ENCODE results near the gene RBMX.
A peak's percentile ranks its signal among the peaks of the same experiment; 100 is the strongest.
"Not testable (repeated sequence)": the region's sequence is repeated elsewhere in the genome, so short reads cannot be mapped to it uniquely, and the experiment has no call there.

The RBMX gene

DNA sequence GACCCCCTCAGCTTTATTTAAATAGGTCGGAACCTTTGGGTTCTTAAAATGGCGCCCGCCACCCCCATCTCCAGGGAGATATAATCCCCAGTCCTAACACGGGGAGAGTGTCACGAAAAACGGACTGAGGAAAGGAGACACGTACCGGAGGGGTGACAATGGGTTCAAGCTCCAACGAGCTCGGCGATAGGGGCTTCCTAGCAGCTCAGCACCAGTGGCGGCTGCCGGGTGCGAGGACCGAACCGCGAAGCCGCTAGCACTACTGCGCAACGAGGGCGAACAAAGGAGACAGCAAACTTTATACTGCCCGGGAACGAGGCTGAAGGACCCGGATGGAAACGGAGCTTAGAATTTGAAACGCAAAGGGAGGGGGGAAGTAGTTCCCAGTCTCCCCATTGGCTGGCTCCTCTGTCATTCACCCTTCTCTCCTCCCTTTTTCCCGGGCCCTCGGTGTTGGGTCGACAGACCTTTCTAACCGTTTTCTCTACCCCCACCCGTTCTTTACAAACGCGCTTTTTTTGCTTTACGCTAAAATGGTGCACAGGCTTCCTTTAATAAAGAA, at the start of gene RBMX:
Gene RBMX, minus strand, starts transcription at position 274 of the 562 bp plus-strand sequence. CDS start 1,298 bp downstream, outside the sequence.
- DNase-seq = peak; percentile 80

DNA sequence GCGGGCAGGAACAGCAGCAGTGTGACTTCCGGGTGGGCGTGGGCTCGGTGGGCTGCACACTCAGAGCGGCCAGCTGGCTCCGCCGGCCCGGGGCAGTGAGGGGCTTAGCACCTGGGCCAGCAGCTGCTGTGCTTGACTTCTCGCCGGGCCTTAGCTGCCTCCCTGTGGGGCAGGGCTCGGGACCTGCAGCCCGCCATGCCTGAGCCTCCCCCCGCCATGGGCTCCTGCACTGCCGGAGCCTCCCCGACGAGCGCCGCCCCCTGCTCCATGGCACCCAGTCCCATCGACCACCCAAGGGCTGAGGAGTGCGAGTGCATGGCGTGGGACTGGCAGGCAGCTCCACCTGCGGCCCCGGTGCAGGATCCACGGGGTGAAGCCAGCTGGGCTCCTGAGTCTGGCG, 40.9 kb upstream of the RBMX start:
- not testable (repeated sequence) for DNase-seq

DNA sequence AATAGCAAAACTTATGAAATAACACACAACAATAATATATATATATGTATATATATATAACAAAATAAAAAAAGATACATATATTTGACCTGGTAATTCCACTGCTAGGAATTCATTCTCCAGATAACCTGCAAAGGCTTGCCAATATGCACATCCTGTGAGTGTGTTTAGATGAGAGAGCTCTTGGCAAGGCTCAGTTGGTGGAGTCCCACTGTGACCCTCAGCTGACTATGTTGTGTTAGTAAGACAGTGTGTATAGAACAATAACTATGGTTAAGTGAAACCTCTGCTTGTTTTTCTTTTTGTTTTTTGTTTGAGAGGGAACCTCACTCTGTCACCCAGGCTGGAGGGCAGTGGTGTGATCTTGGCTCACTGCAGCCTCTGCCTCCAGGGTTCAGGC, 39.5 kb upstream of the RBMX start:
- no peak for DNase-seq

DNA sequence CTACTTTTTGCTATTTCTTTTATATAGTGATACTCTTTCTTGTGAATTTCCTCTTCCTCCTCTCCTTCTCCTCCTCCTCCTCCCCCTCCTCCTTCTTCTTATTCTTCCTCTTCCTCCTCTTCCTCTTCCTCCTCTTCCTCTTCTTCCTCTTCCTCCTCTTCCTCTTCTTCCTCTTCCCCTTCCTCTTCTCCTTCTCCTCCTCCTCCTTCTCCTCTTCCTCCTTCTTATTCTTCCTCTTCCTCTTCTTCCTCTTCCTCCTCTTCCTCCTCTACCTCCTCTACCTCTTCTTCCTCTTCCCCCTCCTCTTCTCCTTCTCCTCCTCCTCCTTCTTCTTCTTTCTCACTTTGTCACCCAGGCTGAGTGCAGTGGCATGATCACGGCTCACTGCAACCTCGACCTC, 36.3 kb upstream of the RBMX start:
- DNase-seq = no peak

DNA sequence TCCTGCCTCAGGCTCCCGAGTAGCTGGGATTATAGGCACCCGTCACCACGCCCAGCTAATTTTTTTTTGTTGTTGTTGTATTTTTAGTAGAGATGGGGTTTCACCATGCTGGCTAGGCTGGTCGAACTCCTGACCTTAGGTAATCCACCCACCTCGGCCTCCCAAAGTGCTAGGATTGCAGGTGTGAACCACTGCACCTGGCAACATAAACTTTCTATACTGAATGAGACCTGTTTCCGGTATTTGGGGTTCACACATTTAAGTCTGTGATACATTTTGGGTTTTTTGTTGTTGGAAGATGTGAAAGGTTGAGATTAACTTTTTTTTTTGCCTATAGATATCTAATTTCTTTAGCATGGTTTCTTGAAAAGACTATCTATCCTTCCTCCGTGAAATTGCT, 31.1 kb upstream of the RBMX start:
- not testable (repeated sequence) for DNase-seq

DNA sequence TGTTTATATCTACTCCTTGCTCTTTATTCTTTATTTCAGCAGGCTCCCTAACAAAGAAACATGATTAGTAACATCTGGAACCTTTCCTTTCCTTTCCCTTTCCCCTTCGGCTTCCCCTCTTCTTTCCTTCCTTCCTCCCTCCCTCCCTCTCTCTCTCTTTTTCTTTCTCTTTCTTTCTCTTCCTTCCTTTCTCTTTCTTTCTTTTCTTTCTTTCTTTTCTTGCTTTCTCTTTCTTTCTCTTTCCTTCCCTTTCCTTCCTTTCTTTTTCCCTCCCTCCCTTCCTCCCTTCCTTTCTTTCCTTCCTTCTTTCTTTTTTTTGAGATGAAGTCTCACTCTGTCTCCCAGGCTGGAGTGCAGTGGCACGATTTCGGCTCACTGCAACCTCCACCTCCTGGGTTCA, 30.7 kb upstream of the RBMX start:
- DNase-seq = no peak

DNA sequence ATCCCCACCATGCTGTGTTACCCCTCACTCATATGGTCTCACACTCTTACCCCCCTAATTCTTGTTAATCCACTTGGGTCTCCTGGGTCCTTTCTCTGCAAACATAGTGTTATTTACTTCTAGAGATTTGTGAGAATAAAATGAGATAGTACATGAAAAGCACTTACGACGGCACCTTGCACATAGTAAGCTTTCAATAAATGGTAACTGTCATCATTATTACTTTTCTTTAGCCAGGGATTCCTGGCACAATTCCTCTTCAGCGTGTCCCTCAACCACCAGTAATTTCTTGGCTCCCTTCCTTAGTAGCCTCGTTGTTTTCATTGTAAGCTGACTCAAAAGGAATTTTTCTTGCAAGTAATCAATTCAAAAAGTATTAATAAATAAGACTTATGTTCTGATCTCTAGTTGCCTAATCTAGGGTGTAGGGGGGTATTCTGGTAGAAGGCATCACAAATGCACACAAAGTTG, 30.1 kb upstream of the RBMX start:
- DNase-seq = no peak

DNA sequence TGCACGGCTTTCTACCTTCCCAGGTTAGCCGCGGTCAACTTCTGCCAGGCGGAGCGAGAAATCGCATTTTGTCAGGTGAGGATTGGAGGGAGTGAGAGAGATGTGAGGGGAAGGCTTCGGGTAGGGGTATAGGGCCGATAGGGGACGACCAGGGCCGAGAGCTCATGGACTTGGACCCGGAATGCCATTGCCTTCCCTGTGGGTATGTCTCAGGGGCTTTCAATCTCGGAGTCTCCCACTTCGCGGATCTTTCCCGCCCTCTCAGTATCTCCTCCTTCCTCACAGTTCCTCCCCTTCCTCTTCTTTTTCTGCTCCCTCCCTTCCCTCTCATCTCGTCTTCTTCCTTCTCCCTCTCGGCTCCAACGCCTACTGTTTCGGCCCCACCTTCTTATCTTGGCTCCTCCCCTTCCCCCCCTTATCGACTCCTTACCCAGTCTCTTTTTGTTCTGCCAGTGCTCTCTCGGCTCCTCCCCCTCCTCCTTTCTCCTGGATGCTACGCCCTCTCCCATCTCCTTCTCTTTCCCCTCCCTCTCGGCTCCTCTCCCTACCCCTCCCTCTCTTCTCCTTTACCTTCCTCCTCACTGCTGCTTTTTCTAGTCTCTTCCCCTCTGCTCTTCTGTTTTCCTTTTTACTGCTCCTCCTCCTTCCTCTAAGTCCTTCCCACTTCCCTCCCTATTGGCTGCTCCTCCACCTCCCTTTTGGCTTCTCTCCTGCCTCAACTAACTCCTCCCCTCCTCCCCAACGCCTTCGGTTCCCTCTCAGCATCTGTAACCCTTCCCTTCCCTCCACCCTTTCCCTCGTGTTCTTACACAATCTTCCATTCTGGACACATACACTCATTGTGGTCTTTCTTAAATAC, 29.4 kb upstream of the RBMX start:
- peak; percentile 56 for DNase-seq

DNA sequence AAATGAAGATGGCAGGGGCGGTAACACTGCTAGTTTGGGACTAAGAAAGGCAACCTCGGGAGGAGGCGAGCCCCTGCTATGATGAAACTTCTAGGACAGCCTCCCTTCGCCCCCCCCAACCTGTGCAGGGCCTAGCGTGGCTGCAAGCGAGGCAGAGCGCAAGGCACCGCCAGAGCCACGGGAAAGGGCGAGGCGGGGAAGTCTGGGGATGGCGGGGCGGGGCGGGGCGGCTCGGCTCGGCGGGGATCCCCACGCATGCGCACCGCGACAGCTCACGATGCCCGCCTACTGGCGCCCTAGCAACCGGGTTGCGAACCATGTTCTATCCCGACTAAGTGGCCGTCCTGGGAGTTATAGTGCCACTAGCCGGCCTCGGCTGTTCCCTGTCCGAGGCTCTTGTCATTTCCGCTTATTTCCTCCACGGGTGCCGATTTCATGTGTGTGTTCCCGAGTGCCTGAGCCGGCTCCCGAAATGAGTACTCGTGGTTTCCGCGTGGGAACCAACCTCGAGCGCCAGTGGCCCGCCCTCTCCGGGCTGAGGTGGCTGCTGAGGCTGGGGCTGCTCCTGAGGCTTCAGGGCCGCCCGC, 28.7 kb upstream of the RBMX start:
- DNase-seq = peak; percentile 66

DNA sequence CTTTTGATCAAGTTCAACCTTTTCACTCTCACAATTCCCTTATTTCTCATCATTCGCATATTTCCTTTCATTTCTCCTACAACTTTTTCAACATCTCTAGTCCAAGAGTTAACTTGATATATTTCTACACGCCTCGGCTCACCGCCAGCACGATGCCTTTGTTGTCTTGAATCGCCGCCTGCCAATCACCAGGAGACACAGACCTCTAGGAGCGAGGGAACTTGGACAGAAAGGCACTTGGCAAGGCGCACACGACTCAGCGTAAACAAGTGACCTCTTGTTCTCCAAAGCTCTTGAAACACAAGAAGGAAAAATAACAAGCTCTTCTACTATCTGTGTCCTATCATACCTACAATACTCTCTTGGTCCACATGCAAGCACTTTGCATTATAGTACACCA, 27.1 kb upstream of the RBMX start:
- DNase-seq = no peak

DNA sequence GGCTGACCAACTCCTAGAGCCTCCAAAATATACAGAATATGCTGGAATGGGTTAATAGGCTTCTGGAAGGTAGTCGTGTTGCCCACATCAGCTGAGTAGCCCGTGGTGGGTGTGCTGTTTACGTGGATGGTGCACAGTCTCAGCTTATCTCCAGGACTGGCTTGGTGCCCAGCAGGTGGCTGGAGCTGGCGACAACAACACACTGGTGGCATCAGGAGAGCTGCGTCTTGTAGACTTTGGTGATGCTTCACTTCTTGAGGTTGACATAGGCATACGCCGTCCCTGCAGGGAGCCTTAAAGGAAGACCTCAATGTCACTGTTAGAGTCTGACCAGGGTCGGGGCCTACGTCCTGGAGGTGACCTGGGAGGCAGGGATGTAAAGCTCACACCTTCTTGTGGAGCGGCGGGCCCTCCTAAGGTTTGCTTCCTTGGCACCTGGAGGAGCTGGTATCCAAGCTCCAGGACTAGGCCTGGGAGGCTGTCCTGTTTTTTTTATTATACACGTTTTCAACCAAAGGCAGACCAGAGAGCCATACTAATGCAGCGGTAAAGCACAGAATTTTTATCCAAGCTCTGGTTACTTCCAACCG, 26.5 kb upstream of the RBMX start:
- no peak for DNase-seq

DNA sequence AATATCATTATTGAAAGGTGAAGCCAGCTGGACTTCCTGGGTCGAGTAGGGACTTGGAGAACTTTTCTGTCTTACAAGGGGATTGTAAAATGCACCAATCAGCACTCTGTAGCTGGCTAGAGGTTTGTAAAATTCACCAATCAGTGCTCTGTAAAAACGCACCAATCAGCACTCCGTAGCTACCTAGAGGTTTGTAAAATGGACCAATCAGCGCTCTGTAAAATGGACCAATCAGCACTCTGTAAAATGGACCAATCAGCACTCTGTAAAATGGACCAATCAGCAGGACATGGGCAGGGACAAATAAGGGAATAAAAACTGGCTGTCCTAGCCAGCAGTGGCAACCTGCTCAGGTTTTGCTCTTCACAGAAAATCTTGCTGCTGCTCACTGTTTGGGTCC, 23.5 kb upstream of the RBMX start:
- not testable (repeated sequence) for DNase-seq

DNA sequence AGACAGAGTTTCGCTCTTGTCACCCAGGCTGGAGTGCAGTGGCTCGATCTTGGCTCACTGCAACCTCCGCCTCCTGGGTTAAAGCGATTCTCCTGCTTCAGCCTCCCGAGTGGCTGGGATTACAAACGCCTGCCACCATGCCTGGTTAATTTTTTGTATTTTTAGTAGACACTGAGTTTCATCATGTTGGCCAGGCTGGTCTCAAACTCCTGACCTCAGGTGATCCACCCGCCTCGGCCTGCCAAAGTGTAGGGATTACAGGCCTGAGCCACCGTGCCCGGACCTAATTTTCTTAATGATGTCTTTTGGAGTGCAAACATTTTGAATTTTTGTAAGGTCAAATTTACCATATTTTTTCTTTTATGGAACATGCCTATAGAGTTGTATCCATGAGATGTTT, 19.5 kb upstream of the RBMX start:
- not testable (repeated sequence) for DNase-seq

DNA sequence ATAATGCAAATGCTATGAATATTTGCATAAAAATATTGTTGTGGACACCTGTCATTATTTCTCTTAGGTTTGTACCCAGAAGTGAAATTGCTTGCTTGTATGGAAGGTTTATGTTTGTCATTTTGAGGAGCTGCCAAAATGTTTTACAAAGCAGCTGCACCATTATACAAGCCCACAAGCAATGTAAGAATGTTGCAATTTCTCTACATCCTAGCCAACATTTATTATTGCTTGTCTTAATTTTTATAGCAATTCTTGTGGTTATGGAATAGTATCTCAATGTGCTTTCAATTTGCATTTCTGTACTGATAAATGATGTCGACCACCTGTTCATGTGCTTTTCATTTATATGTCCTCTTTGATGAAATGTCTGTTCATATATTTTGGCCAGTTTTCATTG, 18.7 kb upstream of the RBMX start:
- DNase-seq = no peak

DNA sequence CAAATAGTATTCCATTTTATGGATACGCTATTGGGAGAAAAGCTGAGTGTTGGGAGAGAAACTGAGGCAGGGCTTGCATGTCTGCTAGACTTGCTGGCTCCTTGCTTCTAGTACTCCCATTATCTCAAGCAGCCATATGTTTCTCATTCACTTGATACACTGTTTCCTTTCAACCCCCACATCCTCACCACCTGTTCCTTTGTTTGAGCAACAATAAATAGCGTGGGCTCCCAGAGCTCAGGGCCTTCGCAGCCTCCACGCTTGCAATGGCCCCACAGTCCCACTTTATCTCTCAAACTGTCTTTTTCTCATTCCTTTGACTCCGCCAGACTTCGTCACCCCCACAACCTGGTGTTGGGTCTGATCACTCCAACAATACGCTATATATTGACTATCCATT, 18.2 kb upstream of the RBMX start:
- not testable (repeated sequence) for DNase-seq

DNA sequence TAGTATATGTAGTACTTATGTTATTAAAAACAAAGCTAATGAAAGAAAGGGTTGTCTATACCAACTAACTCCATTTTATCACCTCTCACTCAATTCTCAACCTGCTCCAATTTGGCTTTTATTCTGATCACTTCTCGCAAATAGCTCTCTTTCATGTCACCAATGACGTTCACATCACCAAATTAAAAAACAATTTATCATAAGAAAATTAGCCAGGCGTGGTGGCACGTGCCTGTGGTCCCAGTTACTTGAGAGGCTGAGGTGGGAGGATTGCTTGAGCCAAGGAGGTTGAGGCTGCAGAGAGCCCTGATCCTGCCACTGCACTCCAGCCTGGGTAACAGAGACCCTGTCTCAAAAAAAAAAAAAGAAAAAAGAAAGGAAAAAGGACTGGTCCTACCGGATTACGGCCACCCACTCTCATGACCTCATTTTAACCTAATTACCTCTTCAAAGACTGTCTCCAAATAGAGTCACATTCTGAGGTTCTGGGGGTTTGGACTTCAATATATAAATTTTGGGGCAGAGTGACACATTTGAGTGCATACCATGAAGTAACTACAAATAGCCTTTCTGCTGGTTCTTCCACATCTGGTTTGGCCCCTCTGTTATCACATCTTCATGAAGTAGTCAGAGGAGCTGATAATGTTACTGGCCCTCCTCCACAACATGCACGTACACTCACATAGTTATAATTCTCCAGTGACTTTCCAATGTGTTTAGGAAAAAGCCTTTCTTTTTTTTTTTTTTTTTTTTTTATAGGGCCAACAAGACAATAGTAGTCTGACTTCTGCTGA, 15.8 kb upstream of the RBMX start:
- DNase-seq = no peak

DNA sequence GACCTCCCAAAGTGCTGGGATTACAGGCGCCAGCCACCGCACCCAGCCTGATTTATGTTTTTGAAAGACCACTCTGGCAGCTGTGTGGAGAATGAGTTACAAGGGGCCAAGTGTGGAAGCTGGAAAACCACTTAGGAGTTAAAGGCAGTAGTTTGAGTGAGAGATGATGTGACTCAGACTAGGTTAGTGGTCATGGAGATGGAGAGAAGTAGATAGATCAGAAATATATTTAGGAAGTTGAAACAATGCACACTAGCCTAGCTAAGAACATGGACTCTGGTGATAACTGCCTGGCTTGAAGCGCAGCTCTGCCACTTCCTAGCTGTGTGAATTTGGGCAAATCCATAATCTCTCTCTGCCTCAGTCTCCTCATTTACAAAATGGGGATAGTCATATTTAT, 11.9 kb upstream of the RBMX start:
- DNase-seq = no peak

DNA sequence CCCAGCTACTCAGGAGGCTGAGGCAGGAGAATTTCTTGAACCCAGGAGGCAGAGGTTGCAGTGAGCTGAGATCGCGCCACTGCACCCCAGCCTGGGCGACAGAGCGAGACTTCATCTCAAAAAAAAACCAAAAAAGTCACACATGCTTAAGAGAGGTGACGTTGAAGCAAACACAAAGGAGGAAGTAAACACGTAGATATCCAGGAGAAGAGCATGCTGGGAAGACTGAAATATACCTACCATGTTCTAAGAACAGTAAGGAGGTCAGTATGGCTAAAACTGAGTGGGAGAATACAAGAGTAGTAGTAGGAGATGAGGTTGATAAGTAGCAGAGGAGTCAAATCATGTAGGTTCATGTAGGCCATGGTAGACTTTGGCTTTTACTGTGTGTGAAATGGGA, 10.1 kb upstream of the RBMX start:
- DNase-seq = not testable (repeated sequence)

DNA sequence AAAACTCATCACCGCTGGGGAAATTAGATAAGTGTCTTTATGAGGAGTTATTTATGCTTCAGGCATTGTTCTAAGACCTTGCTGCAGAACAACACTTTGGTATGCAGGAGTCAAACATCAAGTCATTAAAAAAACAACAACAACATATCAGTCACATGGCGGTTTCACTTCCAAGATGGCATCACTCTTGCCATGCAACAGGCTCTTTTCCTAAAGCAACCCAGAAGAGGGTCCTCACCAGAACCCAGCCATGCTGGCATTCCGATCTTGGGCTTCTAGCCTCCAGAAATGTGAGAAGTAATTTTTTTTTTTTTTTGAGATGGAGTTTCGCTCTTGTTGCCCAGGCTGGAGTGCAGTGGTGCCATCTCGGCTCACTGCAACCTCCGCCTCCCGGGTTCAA, 8.7 kb upstream of the RBMX start:
- DNase-seq = no peak

DNA sequence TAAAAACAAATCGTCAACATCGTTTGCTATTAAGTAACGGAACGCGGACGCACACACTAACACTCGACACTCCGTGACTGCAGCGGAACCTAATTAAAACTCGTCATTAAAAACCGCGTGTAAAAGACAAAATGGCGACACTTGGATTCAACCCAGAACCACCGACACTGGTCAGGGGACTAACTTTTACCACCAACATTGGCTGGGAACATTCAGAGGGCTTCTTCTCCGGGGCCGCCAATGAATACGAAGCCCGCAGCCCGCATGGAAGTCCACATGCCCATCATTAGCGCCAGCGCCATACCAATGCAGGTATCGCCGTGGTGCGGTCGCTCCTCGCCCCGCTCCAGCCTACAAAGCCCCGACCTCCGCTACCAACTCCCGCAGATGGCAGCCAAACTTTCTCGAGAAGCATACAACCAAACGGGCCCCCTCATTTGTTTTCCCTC, 498 bp downstream of the RBMX start:
- peak; percentile 27 for DNase-seq

DNA sequence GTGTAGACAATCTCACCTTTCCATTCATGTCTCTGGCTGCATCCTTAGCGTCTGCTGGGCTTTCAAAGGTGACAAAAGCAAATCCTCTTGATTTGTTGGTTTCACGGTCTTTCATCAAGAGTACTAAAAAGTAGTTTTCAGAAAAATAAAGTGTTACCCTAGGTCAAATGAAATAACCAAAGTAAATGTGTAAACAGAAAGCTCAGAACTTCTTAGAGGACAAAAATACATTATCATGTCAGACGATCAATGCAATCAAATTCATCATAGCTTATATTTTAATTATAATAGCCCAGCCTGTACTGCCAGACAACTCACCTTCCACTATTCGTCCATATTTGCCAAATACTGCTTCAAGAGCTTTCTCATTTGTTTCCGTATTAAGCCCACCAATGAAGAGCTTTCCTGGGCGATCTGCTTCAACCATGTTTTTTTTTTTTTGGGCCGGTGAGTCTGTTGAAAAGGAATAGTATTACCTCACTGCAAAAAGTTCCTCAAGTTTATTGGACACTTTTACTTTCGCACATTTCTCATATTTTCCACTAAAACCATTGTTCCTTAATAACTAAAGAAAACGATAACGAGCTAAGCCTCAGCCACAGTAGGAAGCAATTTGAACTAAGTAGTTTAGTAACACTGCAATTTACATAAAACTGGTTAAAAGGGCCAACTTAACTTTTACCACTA, 1.4 kb downstream of the RBMX start:
- DNase-seq = no peak

DNA sequence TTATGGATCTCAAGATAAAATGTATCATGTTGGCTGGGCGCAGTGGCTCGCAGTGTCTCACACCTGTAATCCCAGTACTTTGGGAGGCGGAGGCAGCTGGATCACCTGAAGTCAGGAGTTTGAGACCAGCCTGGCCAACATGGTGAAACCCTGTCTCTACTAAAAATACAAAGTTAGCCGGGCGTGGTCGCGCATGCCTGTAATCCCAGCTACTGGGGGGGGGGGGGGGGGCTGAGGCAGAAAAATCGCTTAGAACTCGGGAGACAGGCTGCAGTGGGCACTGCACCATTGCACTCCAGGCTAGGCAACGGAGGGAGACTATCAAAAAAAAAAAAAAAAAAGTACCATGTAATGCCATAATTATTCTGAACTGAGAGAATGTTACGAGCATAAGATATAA, 2.1 kb downstream of the RBMX start:
- DNase-seq = no peak
